Loucy (cell line): Measurements from ENCODE around the gene KCTD11.
A peak's percentile ranks its signal among the peaks of the same experiment; 100 is the strongest.
"Not testable (repeated sequence)": the region's sequence is repeated elsewhere in the genome, so short reads cannot be mapped to it uniquely, and the experiment has no call there.

Experiments
- H2AFZ ChIP-seq: fragments of 200-600 bp; sonication (generic); 2 replicates; pipeline ENCODE4 v1.6.0; 2016; ENCODE audit warnings: antibody characterized with exemption, mild to moderate bottlenecking, low read length, moderate library complexity
- H3F3A ChIP-seq: fragments of 200-600 bp; 2 replicates; pipeline ENCODE4 v1.6.0; 2016; ENCODE audit warnings: antibody characterized with exemption, low read depth, mild to moderate bottlenecking
- H3K27me3 ChIP-seq: fragments of 200-600 bp; sonication (generic); 2 replicates; pipeline ENCODE4 v1.6.1; 2014; ENCODE audit warnings: low read length, mild to moderate bottlenecking; ENCODE audit not compliant: insufficient read depth, poor library complexity, severe bottlenecking
- H3K36me3 ChIP-seq: fragments of 200-600 bp; sonication (generic); 2 replicates; pipeline ENCODE4 v1.6.1; 2016; ENCODE audit warnings: low read length; ENCODE audit not compliant: insufficient read depth
- H3K4me1 ChIP-seq: fragments of 200-600 bp; sonication (generic); 2 replicates; pipeline ENCODE4 v1.5.1; 2014; ENCODE audit warnings: low read length, mild to moderate bottlenecking; ENCODE audit not compliant: insufficient read depth, poor library complexity, severe bottlenecking
- H3K4me2 ChIP-seq: fragments of 200-600 bp; sonication (generic); 2 replicates; pipeline ENCODE4 v1.6.0; 2014; ENCODE audit warnings: antibody characterized with exemption, low read length, low read depth, mild to moderate bottlenecking; ENCODE audit not compliant: poor library complexity, severe bottlenecking
- H3K4me3 ChIP-seq: fragments of 200-600 bp; sonication (generic); 2 replicates; pipeline ENCODE4 v1.5.1; 2014; ENCODE audit warnings: low read length, mild to moderate bottlenecking, mixed read lengths; ENCODE audit not compliant: poor library complexity, severe bottlenecking
- H3K79me2 ChIP-seq: fragments of 200-600 bp; sonication (generic); 2 replicates; pipeline ENCODE4 v1.6.1; 2014; ENCODE audit warnings: low read length; ENCODE audit not compliant: insufficient read depth
- H3K9ac ChIP-seq: fragments of 200-600 bp; sonication (generic); 2 replicates; pipeline ENCODE4 v1.6.0; 2014; ENCODE audit warnings: mild to moderate bottlenecking, low read depth, low read length, moderate library complexity; ENCODE audit not compliant: poor library complexity, severe bottlenecking
- H3K9me2 ChIP-seq: fragments of 200-600 bp; sonication (generic); replicated peaks from 2 replicates; pipeline ENCODE4 v1.6.1; 2016; ENCODE audit warnings: low read depth, low read length, mixed read lengths
- H3K9me3 ChIP-seq: fragments of 200-600 bp; sonication (generic); 2 replicates; pipeline ENCODE4 v1.6.1; 2014; ENCODE audit warnings: mild to moderate bottlenecking, antibody characterized with exemption, low read length, low read depth; ENCODE audit not compliant: insufficient read depth
- H4K20me1 ChIP-seq: fragments of 200-600 bp; sonication (generic); 2 replicates; pipeline ENCODE4 v1.6.0; 2014; ENCODE audit warnings: antibody characterized with exemption, low read length, mild to moderate bottlenecking; ENCODE audit not compliant: insufficient read depth, poor library complexity, severe bottlenecking
- CTCF ChIP-seq: fragments of 200-600 bp; sonication (generic); conservative IDR thresholded peaks from 2 replicates; pipeline ENCODE4 v1.5.1; 2014; ENCODE audit warnings: mild to moderate bottlenecking, antibody characterized with exemption, low read length
- EZH2phosphoT487 ChIP-seq: fragments of 200-600 bp; IDR thresholded peaks from 2 replicates; pipeline ENCODE4 v1.6.1; 2018; ENCODE audit warnings: antibody characterized with exemption, mild to moderate bottlenecking, moderate library complexity, borderline replicate concordance

KCTD11 gene

GRCh38 chr17:7336240-7337175 lies 15.5 kb upstream of the KCTD11 start, which contains the start of gene ACAP1:
TSS of gene ACAP1 (plus strand) at chr17:7336529. CDS start at chr17:7336735, 206 bp downstream.
- Histone ChIP-seq H3K79me2 (peaks cover 63% of the 10 kb centered on the region), H3K4me2 (peak within 1 kb of the TSS; percentile 88), H4K20me1 (peaks cover 40% of the 10 kb centered on the region), H3K9me3 (no peaks in the 10 kb centered on the region), H3K4me3 (peak within 1 kb of the TSS; percentile 99), H3K4me1 (peaks cover 49% of the 10 kb centered on the region), H3K36me3 (no peaks in the 10 kb centered on the region; the same call in 1 of the 2 replicates), H3F3A (0 out of 2 replicates have a peak, but pooled peaks cover 2% of the 10 kb centered on the region), H3K9me2 (no peaks in the 10 kb centered on the region), H2AFZ (no peak within 1 kb of the TSS), H3K9ac (peak within 1 kb of the TSS; percentile 99), H3K27me3 (no peaks in the 10 kb centered on the region)
- no peak for TF ChIP-seq EZH2phosphoT487
- TF ChIP-seq CTCF = no peak

GRCh38 chr17:7337600-7337999 lies 14.4 kb upstream of the KCTD11 start:
- H3K9ac ChIP-seq = peak overlapping the region; percentile 99
- H2AFZ ChIP-seq, H3F3A ChIP-seq, H3K9me2 ChIP-seq, H3K9me3 ChIP-seq, H3K36me3 ChIP-seq, H3K27me3 ChIP-seq: not testable (repeated sequence)
- peak overlapping the region; percentile 88 for H3K4me2 ChIP-seq
- H3K4me3 ChIP-seq = peak overlapping the region; percentile 99
- peaks cover 43% of the 10 kb centered on the region for H4K20me1 ChIP-seq
- H3K79me2 ChIP-seq = peaks cover 70% of the 10 kb centered on the region
- H3K4me1 ChIP-seq = peaks cover 40% of the 10 kb centered on the region

GRCh38 chr17:7340179-7340578 lies 11.8 kb upstream of the KCTD11 start:
- Histone ChIP-seq H3K79me2 (peaks cover 67% of the 10 kb centered on the region), H4K20me1 (peaks cover 43% of the 10 kb centered on the region), H3F3A (0 out of 2 replicates have a peak, but pooled peaks cover 2% of the 10 kb centered on the region), H3K4me1 (peaks cover 33% of the 10 kb centered on the region), H3K27me3 (no peaks in the 10 kb centered on the region), H3K4me2 (peak overlapping the region; percentile 28), H2AFZ (no peak overlapping the region), H3K9ac (no peak overlapping the region), H3K4me3 (no peak overlapping the region), H3K36me3 (peaks cover 17% of the 10 kb centered on the region; the same call in 1 of the 2 replicates), H3K9me2 (no peaks in the 10 kb centered on the region), H3K9me3 (no peaks in the 10 kb centered on the region)
- TF ChIP-seq EZH2phosphoT487 (no peak), CTCF (no peak)
